NCI-H69 (cell line): ENCODE measurements around the gene AGAP1.

Source experiments
- DNase-seq: peaks from one replicate; lab custom pipeline; 2025; lab: John Stamatoyannopoulos, UW

The AGAP1 gene

DNA sequence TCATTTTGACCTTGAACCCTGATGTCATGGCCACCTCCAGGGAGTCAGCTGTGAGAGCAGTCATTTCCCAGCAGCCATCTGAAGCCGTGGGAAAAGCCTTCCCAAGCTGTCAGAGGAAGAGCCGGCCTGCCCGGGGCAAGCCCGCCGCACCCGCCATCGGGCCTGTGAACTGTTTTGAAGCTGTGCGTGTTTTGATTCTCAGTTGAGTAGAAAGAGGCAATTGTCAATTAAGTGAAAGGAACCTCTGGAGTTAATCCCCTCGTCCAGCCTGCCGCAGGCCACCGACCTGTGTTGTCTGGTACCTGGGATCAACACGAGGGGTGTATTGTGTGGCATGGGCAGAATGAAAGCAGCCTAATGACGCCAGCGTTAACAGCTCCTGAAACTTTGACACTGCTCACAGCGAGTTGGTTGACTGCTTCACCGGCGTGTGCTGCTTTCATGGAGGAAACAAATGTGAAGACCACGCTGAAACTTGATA is 318.4 kb downstream of the AGAP1 start:
- DNase-seq, result no peak

DNA sequence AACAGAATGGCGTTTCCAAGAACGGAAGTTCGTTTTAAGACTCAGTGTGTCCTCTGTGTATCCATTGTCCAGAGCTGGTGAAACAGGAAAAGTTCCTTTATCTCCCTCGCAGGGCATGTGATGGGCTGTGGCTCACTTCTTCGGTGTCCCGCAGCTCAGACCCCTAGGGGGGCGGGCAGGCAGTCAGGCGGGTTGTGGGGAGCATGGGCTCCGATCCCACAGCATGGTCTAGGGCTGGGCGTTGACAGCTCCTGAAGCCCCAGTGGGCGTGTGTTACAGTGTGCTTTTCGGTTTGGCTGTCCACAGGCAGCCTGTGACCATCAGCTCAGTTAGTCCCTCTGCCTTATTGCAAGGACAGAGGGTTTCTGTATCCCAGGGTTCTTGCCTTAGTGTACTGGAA is 319.6 kb downstream of the AGAP1 start:
- DNase-seq, result no peak

DNA sequence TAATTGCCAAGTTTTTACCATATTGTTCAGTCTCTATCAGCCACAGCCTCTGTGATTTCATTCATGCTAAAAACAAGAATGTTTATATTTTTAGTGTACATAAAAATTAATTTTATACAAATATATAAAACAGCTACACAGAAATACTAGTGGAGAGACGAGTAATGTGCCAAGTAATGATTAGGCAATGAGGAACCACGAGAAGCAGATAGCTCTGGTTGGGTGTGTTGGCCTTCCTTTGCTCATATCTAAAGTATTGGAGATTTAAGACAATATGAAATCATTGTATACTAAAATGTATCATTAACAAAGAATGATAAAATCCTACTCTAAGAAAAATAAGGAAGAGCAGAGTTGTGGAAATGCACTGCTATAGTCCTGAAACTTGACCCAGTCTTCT is 326.7 kb downstream of the AGAP1 start:
- no peak for DNase-seq

- no peak for DNase-seq
Observed at GRCh38 chr2:235824331-235824730, 330.5 kb downstream of the AGAP1 start.

DNA sequence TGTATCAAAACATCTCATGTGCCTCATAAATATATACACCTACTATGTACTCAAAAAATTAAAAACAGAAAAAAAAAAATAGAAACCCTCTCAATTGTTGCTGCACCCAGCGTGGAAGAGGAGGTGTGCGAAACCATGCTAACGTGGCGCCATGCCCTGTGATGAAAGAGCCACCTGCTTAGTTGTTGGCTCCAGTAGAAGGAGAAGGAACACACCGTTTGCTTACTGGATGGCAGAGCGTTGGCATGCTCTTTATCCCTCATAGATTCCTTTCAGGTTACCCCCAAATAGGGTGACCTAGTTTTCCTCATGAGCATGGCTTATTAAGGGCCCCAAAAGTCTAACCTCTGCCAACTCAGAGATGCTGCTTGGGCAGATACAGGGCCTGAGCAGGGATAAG is 332.1 kb downstream of the AGAP1 start:
- no peak for DNase-seq

- DNase-seq, result no peak
Observed at GRCh38 chr2:235826826-235827225, 333.0 kb downstream of the AGAP1 start.

GRCh38 chr2:235827585-235827992 is 333.7 kb downstream of the AGAP1 start:
- DNase-seq, result no peak

- no peak for DNase-seq
Observed at GRCh38 chr2:235829726-235830125, 335.9 kb downstream of the AGAP1 start.

GRCh38 chr2:235831755-235832154 is 337.9 kb downstream of the AGAP1 start:
- no peak for DNase-seq

- DNase-seq, result no peak
Observed at GRCh38 chr2:235832941-235833340, 339.1 kb downstream of the AGAP1 start.

- peak; percentile 61 for DNase-seq
Observed at GRCh38 chr2:235833971-235834620, 340.3 kb downstream of the AGAP1 start.

GRCh38 chr2:235834781-235835180 is 340.9 kb downstream of the AGAP1 start:
- DNase-seq, result no peak

- no peak for DNase-seq
Observed at GRCh38 chr2:235835810-235836209, 342.0 kb downstream of the AGAP1 start.

DNA sequence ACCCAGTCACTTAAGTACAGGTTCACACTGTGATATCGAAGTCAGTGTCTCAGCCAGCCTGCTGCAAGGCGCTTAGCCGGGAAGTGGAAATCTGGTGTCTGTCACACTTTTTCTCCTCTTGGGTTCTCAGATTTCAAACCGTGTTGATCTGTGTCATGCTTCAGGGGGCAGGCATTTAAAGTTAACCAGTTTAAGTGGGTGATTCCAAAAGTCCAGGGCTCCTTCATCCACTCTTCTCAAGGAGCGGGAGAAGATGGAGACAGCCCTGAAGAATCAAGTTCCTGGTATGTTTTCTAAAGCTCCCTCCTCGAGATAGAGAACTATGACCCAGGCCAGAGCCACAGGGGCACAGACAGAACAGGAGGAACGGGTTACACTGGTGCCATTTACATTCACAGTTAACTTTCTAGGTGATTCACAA is 342.7 kb downstream of the AGAP1 start:
- DNase-seq, result no peak

DNA sequence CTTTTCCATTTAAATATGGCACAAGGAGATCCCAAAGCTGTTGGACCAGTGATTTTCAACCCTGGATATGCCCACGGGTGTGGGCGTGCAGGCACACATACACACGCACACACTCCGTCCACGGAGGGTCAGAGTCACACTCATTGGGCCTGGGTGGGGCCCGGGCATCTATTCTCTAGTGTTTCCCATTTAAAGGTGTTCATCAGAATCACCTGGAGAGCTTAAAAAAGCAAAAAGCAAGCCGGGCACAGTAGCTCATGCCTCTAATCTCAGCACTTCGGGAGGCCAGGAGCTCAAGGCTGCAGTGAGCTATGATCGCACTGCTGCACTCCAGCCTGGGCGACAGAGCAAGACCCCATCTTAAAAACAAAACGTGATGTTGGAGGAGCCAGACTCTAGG is 345.4 kb downstream of the AGAP1 start:
- DNase-seq, result no peak

DNA sequence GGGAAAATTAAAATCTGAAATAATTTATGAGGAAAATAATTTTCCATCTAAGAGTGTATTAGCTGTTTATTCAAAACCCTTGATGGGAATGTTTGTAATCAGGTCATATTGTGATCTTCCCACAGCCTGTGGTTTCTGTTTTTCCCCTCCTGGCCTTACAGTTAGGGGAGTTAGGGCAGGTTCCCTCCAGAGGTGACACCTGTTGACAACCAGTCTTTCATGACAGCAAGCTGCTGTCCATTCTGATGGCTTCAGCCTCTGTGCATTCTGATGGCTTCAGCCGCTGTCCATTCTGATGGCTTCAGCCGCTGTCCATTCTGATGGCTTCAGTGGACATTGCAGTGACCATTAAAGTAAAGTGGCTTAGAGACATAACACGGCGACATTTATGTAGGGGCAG is 346.1 kb downstream of the AGAP1 start:
- no peak for DNase-seq

- no peak for DNase-seq
Observed at GRCh38 chr2:235841863-235842262, 348.0 kb downstream of the AGAP1 start.

DNA sequence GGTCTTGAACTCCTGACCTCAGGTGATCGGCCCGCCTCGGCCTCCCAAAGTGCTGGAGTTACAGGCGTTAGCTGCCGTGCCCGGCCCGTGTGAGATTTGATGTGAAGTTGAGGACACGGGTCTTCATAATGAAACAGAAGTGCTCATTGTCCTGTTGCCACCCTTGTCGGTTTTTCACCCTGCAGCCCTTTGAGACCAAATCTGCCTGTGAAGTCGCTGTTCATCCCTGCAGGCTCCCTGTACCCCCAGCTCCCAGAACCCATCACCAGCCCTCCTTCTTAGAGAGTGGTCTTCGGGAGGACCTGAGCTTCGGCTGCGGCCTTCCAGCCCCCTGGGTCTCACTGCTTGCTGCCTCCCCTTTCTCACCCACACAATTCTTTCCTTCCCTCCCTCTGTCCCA is 349.1 kb downstream of the AGAP1 start:
- no peak for DNase-seq

DNA sequence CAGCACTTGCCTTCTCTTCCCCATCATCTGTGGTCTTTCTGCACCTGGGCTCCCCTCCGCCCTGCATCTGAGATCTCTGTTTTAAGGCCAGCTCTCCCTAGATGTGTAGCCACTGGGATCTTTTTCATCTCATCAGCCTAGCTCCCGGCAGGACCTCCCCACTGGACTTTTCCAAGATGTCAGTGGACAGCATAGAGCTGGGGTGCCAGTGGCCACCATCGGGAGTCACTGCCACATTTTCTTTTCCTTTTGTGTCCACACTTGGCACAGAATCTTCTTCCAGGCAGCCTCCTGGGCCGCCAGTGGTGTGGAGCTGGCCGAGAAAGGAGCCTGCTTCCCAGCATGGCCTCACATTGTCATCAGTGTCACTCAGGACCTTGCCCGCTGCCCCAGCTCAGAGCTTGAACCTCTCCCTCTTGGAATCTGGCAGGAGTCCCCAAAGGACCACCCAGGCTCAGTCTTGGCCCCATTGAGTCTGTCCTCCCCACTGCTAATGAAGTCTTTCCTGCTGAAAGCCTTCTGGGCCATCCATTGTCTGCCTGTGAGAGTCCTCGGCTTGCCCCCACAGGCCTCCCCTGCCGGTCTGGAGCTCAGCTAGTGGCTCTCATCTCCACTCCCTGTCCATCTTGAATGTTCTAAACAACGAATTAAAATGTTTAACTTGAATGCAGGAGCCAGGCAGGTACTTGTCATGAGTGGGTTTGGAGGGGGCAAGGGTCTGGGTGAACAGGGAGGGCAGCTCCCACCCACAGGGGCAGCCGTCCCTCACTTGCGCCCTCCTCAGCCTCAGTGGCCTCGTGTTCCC is 349.9 kb downstream of the AGAP1 start:
- no peak for DNase-seq

DNA sequence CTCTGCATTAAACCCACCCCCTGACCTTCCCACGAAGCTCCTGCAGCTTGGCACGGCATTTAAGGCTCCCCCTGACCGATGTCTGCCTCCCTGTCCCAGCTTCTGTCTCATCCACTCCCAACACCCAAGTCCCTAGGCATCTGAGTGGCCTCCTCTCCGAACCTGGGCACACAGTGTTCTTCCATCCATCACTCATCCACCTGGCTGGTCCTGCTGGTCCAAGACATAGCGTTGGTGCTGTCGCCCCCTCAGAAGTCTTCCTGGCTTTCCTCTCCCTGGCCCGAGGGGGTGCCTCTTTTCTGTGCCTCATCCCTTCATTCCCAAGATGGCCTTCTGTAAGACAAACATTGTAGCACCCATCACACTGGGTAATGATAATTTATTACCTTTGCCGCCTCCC is 350.7 kb downstream of the AGAP1 start:
- no peak for DNase-seq

DNA sequence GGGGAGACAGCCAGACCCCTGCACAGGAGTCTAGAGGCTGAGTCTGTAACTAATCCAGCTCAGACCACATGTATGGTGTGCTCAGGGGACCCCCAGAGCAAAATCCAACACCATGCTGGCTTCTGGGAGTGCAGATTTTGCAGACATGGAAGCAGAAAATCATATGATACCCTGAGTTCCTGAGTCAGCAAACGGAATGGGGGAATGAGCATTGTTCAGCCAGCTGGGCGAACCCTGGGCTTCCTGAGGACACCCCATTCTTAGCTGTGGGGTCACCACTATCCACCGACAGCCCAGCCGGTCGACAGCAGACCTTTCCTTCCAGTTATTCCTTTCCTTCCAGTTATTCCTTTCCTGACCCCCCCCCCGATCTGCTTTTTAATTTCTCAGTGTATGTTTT is 351.4 kb downstream of the AGAP1 start:
- no peak for DNase-seq

DNA sequence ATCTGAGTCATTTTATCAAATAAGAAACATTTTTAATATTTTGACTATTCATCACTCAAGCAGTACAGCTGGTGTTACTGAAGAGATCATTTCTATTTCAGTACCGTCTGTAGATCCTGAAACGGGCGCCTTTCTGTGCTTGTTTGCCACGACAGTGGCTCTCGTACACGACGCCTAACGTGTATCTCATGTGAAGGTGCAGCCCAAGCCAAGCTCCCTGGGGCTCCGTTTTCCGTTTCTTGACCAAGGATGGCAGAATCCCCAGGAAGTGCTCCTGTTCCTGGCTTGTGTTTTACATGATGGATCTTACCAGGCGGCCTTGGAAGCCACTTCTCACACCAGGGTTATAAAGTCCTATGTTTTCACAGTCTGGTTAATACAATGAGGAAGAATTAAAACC is 353.7 kb downstream of the AGAP1 start:
- no peak for DNase-seq

DNA sequence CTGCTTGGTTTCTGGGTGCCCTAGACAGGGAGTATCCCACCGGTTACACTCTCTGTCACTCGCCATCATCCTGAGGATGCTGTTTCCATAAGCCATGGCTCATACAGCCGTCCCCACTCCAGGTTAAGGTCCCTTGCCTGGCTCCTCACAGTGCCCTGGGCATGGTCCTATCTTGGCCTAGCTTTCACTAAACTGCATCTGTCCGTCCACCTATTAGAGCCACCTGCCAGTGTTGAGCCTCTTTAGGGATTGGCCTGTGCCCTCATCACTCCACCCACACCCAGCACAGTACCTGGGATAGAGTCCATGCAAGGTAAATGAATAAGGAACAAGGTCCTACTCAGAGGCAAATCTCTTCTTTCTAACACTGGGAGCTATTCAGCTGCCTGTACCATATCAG is 354.2 kb downstream of the AGAP1 start:
- no peak for DNase-seq

DNA sequence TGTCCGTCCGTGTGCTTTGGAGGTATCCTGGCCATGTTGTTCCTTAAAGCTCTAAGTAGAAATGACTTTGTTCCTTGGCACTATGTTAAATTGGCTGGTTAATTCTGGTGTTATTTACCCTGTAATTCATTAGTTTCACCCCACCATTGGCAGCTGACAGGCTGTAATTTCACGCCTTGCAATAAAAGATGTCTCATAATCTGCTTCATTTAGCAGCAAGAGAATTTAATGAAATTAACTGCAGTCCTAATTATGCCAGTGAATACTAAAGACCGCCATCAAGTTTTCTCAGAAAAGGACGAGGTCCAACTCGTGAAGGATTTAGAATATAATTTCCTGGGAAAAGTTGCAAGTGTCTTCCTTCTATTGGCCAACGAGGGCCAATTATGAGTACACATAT is 355.1 kb downstream of the AGAP1 start:
- DNase-seq, result peak; percentile 62
